Fibroblast of the aortic adventitia (primary cell): ENCODE results near the gene CLDN4. TPM values are rescaled to one million over a fixed set of nuclear protein-coding genes. Genes with fewer than 3 reads are reported as not detected.
"Not testable (repeated sequence)": the region's sequence is repeated elsewhere in the genome, so short reads cannot be mapped to it uniquely, and the experiment has no call there.

Source experiments
- DNase-seq: peaks from one replicate; pipeline ENCODE4 v3.0.0-alpha.2; 2010; ENCODE audit warnings: low read depth
- H3K4me3 ChIP-seq: 2 replicates; pipeline ENCODE4 v1.5.1; 2011; ENCODE audit warnings: low read depth, mild to moderate bottlenecking, control low read depth, low read length, moderate library complexity
- CTCF ChIP-seq: IDR thresholded peaks from 2 replicates; pipeline ENCODE4 v1.5.1; 2011; ENCODE audit warnings: mild to moderate bottlenecking, low read length, control low read depth, inconsistent platforms; ENCODE audit not compliant: insufficient read depth
- total RNA-seq: library from RNA; depleted of rRNA; stranded (reverse); fragments of >200 nt; gene quantifications from 2 replicates; pipeline ENCODE4 v1.2.3, GENCODE V29; 2012; ENCODE audit warnings: low replicate concordance

The CLDN4 gene
- total RNA-seq, 1 donor = 0.54 TPM

GRCh38 chr7:73817121-73817520, 13.7 kb upstream of the CLDN4 start:
- no peak for DNase-seq
- no peak for TF ChIP-seq CTCF

GRCh38 chr7:73820013-73820412, 10.8 kb upstream of the CLDN4 start:
- no peak overlapping the region for H3K4me3 ChIP-seq
- no peak for TF ChIP-seq CTCF
- no peak for DNase-seq

More at GRCh38 chr7:73817121-73817520, 13.7 kb upstream of the CLDN4 start:
- no peak overlapping the region for H3K4me3 ChIP-seq

- DNase-seq, H3K4me3 ChIP-seq: not testable (repeated sequence)
These were observed 9.1 kb upstream of the CLDN4 start for GRCh38 chr7:73821597-73822285.

GRCh38 chr7:73822319-73823173, 8.2 kb upstream of the CLDN4 start:
- no peak for TF ChIP-seq CTCF
- DNase-seq = peak; percentile 90
- H3K4me3 ChIP-seq = no peak overlapping the region

GRCh38 chr7:73823257-73823656, 7.5 kb upstream of the CLDN4 start:
- no peak for DNase-seq
- H3K4me3 ChIP-seq = no peak overlapping the region
- no peak for TF ChIP-seq CTCF

GRCh38 chr7:73823873-73824592, 6.8 kb upstream of the CLDN4 start:
- no peak for TF ChIP-seq CTCF
- no peak for DNase-seq

GRCh38 chr7:73824986-73825385, 5.8 kb upstream of the CLDN4 start:
- H3K4me3 ChIP-seq = no peak overlapping the region
- no peak for DNase-seq
- no peak for TF ChIP-seq CTCF

More at GRCh38 chr7:73823873-73824592, 6.8 kb upstream of the CLDN4 start:
- H3K4me3 ChIP-seq = no peak overlapping the region
